ENCODE data around the gene DYNLRB2.

Gene DYNLRB2

GRCh38 chr16:80599466-80599865, 58.7 kb downstream of the DYNLRB2 start:
- DNase-seq (ENCODE audit: low spot score): no peak
